SK-N-MC (cell line): ENCODE data around the gene TMEM44.

Source experiments
- EZH2 ChIP-seq: fragments of 200-600 bp; sonication (generic); IDR thresholded peaks from one replicate; pipeline ENCODE4 v1.6.1; 2017; ENCODE audit warnings: antibody characterized with exemption
- POLR2AphosphoS5 ChIP-seq: IDR thresholded peaks from 2 replicates; pipeline ENCODE4 v1.6.1; 2012; ENCODE audit warnings: mild to moderate bottlenecking, low read depth, low read length, borderline replicate concordance

DNA sequence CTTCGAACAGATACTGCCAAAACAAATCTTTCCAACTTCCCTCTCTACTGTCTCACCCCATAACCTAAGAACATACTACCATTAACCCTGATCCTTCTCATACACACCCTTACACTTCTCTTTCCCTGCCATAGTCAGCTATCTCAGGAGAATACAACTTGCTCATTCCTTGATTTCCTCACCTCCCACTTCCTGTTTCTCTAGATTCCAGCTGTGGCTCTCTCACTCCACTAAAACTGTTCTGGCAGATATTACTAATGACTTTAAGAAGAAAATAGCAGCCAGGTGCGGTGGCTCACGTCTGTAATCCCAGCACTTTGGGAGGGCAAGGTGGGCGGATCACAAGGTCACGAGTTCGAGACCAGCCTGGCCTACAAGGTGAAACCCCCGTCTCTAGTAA lies 34.1 kb upstream of the TMEM44 start:
- TF ChIP-seq EZH2 (no peak), POLR2AphosphoS5 (no peak)
